HG03175 (cell line): ENCODE measurements around the gene ABCA1.
"Not testable (repeated sequence)": the region's sequence is repeated elsewhere in the genome, so short reads cannot be mapped to it uniquely, and the experiment has no call there.

Experiments used
- ATAC-seq: cut with Tn5 transposase; IDR thresholded peaks from one replicate; pipeline ENCODE4 v1.9.1; 2021; ENCODE audit warnings: mild to moderate bottlenecking, moderate library complexity; ENCODE audit not compliant: unreplicated experiment

The ABCA1 gene

GRCh38 chr9:104872656-104873488 lies 55.1 kb downstream of the ABCA1 start:
- ATAC-seq, result no peak

- ATAC-seq, result no peak
Observed at GRCh38 chr9:104871961-104872527, 55.9 kb downstream of the ABCA1 start.

- no peak for ATAC-seq
Observed at GRCh38 chr9:104869811-104870210, 58.1 kb downstream of the ABCA1 start.

- ATAC-seq, result peak; percentile 92
Observed at GRCh38 chr9:104868687-104869404, 59.1 kb downstream of the ABCA1 start.

GRCh38 chr9:104868303-104868686 lies 59.7 kb downstream of the ABCA1 start:
- peak; percentile 8 for ATAC-seq

- no peak for ATAC-seq
Observed at GRCh38 chr9:104866191-104866590, 61.8 kb downstream of the ABCA1 start.

- no peak for ATAC-seq
Observed at GRCh38 chr9:104864675-104865104, 63.3 kb downstream of the ABCA1 start.

GRCh38 chr9:104863180-104863883 lies 64.6 kb downstream of the ABCA1 start:
- ATAC-seq, result peak; percentile 90

GRCh38 chr9:104861397-104861796 lies 66.6 kb downstream of the ABCA1 start:
- ATAC-seq, result no peak

- ATAC-seq, result no peak
Observed at GRCh38 chr9:104860263-104860662, 67.7 kb downstream of the ABCA1 start.

- no peak for ATAC-seq
Observed at GRCh38 chr9:104858846-104859245, 69.1 kb downstream of the ABCA1 start.

GRCh38 chr9:104858271-104858670 lies 69.7 kb downstream of the ABCA1 start:
- ATAC-seq, result no peak

GRCh38 chr9:104856413-104856941 lies 71.5 kb downstream of the ABCA1 start:
- no peak for ATAC-seq

GRCh38 chr9:104855807-104856206 lies 72.1 kb downstream of the ABCA1 start:
- ATAC-seq, result no peak

GRCh38 chr9:104855258-104855657 lies 72.7 kb downstream of the ABCA1 start:
- not testable (repeated sequence) for ATAC-seq

- ATAC-seq, result no peak
Observed at GRCh38 chr9:104854613-104855012, 73.3 kb downstream of the ABCA1 start.

- no peak for ATAC-seq
Observed at GRCh38 chr9:104853683-104854082, 74.3 kb downstream of the ABCA1 start.

GRCh38 chr9:104853159-104853558 lies 74.8 kb downstream of the ABCA1 start:
- no peak for ATAC-seq

GRCh38 chr9:104851546-104851920 lies 76.4 kb downstream of the ABCA1 start:
- no peak for ATAC-seq

GRCh38 chr9:104850786-104851545 lies 77.0 kb downstream of the ABCA1 start:
- ATAC-seq, result no peak
